Retinal pigment epithelial cell (primary cell): ENCODE data around the gene STIM2.
"Not testable (repeated sequence)": the region's sequence is repeated elsewhere in the genome, so short reads cannot be mapped to it uniquely, and the experiment has no call there.

Experiments used
- DNase-seq: peaks from one replicate; pipeline ENCODE4 v3.0.0-alpha.2; 2010; ENCODE audit warnings: low read depth
- H3K4me3 ChIP-seq: 2 replicates; pipeline ENCODE4 v1.5.1; 2011; ENCODE audit warnings: mild to moderate bottlenecking, low read length, control low read depth, moderate library complexity
- CTCF ChIP-seq: conservative IDR thresholded peaks from 2 replicates; pipeline ENCODE4 v1.5.1; 2011; ENCODE audit warnings: low read depth, low read length, control low read depth, inconsistent platforms

Gene STIM2

GRCh38 chr4:26889356-26889755 is 28.7 kb downstream of the STIM2 start:
- TF ChIP-seq CTCF: no peak
- H3K4me3 ChIP-seq: no peak overlapping the region
- no peak for DNase-seq

DNA sequence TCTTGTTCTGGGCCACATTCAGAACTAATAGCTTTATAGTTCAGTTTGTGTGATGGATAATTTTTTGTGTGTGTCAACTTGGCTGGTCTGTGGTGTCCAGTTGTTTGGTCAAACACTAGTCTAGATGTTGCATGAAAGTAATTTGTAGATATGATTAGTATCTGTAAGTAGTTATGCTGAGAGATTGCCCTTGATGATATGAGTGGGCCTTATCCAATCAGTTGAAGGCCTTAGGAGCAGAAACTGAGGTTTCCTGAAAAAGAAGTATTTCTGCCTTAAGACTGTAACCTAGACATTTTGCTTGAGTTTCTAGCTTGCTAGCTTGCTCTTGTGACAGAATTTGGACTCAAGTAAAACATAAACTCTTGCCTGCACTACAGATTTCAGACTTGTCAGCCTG is 30.4 kb downstream of the STIM2 start:
- TF ChIP-seq CTCF: no peak
- no peak overlapping the region for H3K4me3 ChIP-seq
- DNase-seq: no peak

DNA sequence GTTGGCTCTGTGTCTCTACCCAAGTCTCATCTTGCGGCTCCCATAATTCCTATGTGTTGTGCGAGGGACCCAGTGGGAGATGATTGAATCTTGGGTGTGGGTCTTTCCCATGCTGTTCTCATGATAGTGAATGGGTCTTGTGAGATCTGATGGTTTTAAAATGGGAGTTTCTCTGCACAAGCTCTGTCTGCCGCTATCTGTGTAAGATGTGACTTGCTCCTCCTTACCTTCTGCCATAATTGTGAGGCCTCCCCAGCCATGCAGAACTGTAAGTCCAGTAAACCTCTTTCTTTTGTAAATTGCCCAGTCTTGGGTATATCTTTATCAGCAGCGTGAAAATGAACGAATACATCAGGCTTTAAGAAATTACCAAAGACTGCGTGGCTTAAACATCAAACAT is 31.2 kb downstream of the STIM2 start:
- no peak overlapping the region for H3K4me3 ChIP-seq
- DNase-seq: no peak
- no peak for TF ChIP-seq CTCF

- H3K4me3 ChIP-seq: no peak overlapping the region
- DNase-seq: no peak
- no peak for TF ChIP-seq CTCF
These were observed 32.0 kb downstream of the STIM2 start for GRCh38 chr4:26892480-26893150.

GRCh38 chr4:26893491-26893890 is 32.9 kb downstream of the STIM2 start:
- no peak for TF ChIP-seq CTCF
- no peak overlapping the region for H3K4me3 ChIP-seq
- DNase-seq: no peak

- not testable (repeated sequence) for DNase-seq, H3K4me3 ChIP-seq
These were observed 34.2 kb downstream of the STIM2 start for GRCh38 chr4:26894881-26895280.

- TF ChIP-seq CTCF: no peak
- DNase-seq: peak; percentile 51
- no peak overlapping the region for H3K4me3 ChIP-seq
These were observed 36.0 kb downstream of the STIM2 start for GRCh38 chr4:26896636-26897035.
